WTC11 (cell line): ENCODE results near the gene UBQLN3. TPM values are rescaled to one million over a fixed set of nuclear protein-coding genes. Genes with fewer than 3 reads are reported as not detected.

ENCODE experiments used
- ATAC-seq: fragments of 200-7000 bp; cut with Tn5 transposase; 2 replicates; pipeline ENCODE4 v1.10.0; 2021; ENCODE audit warnings: mild to moderate bottlenecking, moderate library complexity
- CTCF ChIA-PET: fragments of 300-600 bp; sonication (Branson Sonifier 250); formaldehyde crosslinking; loops from one replicate; lab custom pipeline; 2021; ENCODE audit warnings: antibody characterized with exemption; lab: Charles Lee
- POLR2A ChIA-PET: fragments of 350-600 bp; sonication (Branson Sonifier 250); formaldehyde crosslinking; loops from one replicate; lab custom pipeline; 2021; ENCODE audit warnings: antibody characterized with exemption; lab: Charles Lee
- DNase-seq: peaks from one replicate; pipeline ENCODE4 v3.0.0; 2021; ENCODE audit warnings: low spot score
- H3K27ac Mint-ChIP-seq: 2 replicates; pipeline ENCODE4 v1.8.0; 2021; ENCODE audit warnings: mixed read lengths
- H3K27me3 Mint-ChIP-seq: 2 replicates; pipeline ENCODE4 v1.8.0; 2021; ENCODE audit warnings: low read depth, mild to moderate bottlenecking, moderate library complexity, mixed read lengths
- H3K36me3 Mint-ChIP-seq: 2 replicates; pipeline ENCODE4 v1.8.0; 2021; ENCODE audit warnings: mixed read lengths
- H3K4me1 Mint-ChIP-seq: 2 replicates; pipeline ENCODE4 v1.8.0; 2022; ENCODE audit warnings: mixed read lengths
- H3K4me3 Mint-ChIP-seq: 2 replicates; pipeline ENCODE4 v1.8.0; 2021; ENCODE audit warnings: mild to moderate bottlenecking, moderate library complexity, mixed read lengths
- H3K9me3 Mint-ChIP-seq: 2 replicates; pipeline ENCODE4 v1.8.0; 2021; ENCODE audit warnings: mixed read lengths
- ATF1 ChIP-seq: sonication (generic); formaldehyde crosslinking; IDR thresholded peaks from 2 replicates; pipeline ENCODE4 v1.8.1; 2023; ENCODE audit warnings: mild to moderate bottlenecking, moderate library complexity, missing genetic modification reagents
- CREB1 ChIP-seq: sonication (generic); formaldehyde crosslinking; IDR thresholded peaks from 2 replicates; pipeline ENCODE4 v1.8.0; 2023; ENCODE audit warnings: mild to moderate bottlenecking, missing genetic modification reagents
- ESRRA ChIP-seq: sonication (generic); formaldehyde crosslinking; IDR thresholded peaks from 2 replicates; pipeline ENCODE4 v1.8.1; 2022; ENCODE audit warnings: mild to moderate bottlenecking, missing genetic modification reagents, borderline replicate concordance
- FOXP1 ChIP-seq: sonication (generic); formaldehyde crosslinking; IDR thresholded peaks from 2 replicates; pipeline ENCODE4 v1.8.0; 2022; ENCODE audit warnings: missing genetic modification reagents, mild to moderate bottlenecking, moderate library complexity, borderline replicate concordance
- KAT7 ChIP-seq: sonication (generic); formaldehyde crosslinking; IDR thresholded peaks from 2 replicates; pipeline ENCODE4 v1.8.1; 2023; ENCODE audit warnings: missing genetic modification reagents, mild to moderate bottlenecking, borderline replicate concordance
- PRDM15 ChIP-seq: sonication (generic); formaldehyde crosslinking; IDR thresholded peaks from 2 replicates; pipeline ENCODE4 v1.8.0; 2022; ENCODE audit warnings: missing genetic modification reagents
- TEAD1 ChIP-seq: sonication (generic); formaldehyde crosslinking; IDR thresholded peaks from 2 replicates; pipeline ENCODE4 v1.8.0; 2022; ENCODE audit warnings: mild to moderate bottlenecking, missing genetic modification reagents
- TP53 ChIP-seq: sonication (generic); formaldehyde crosslinking; IDR thresholded peaks from 2 replicates; pipeline ENCODE4 v1.8.1; 2023; ENCODE audit warnings: mild to moderate bottlenecking, missing genetic modification reagents
- total RNA-seq: library from RNA; stranded (reverse); gene quantifications from 3 replicates; pipeline ENCODE4 v1.2.3, GENCODE V29; 2021
- TF ChIP-seq, protein P1 (sequence below): fragments of 250-450 bp; sonication (Bioruptor Pico); IDR thresholded peaks from 2 replicates; pipeline ENCODE4 v1.9.0; 2021; ENCODE audit warnings: mild to moderate bottlenecking
- TF ChIP-seq, protein P2 (sequence below): sonication (generic); formaldehyde crosslinking; IDR thresholded peaks from 2 replicates; pipeline ENCODE4 v1.8.0; 2023; ENCODE audit warnings: missing genetic modification reagents
- TF ChIP-seq, protein P3 (sequence below): sonication (generic); formaldehyde crosslinking; conservative IDR thresholded peaks from 2 replicates; pipeline ENCODE4 v1.8.1; 2022; ENCODE audit warnings: mild to moderate bottlenecking, missing genetic modification reagents
- TF ChIP-seq, protein P4 (sequence below): sonication (generic); formaldehyde crosslinking; IDR thresholded peaks from 2 replicates; pipeline ENCODE4 v1.8.0; 2022; ENCODE audit warnings: mild to moderate bottlenecking, missing genetic modification reagents
- TF ChIP-seq, protein P5 (sequence below): sonication (generic); formaldehyde crosslinking; IDR thresholded peaks from 2 replicates; pipeline ENCODE4 v1.8.1; 2022; ENCODE audit warnings: low read depth, mild to moderate bottlenecking, moderate library complexity, missing genetic modification reagents, borderline replicate concordance

UBQLN3 gene
- total RNA-seq, 1 experiment from 2014 or later, result not detected

GRCh38 chr11:5546457-5546856 is 36.7 kb upstream of the UBQLN3 start:
- H3K27ac Mint-ChIP-seq, result no peak overlapping the region
- CTCF ChIA-PET, result no interaction called here
- H3K4me3 Mint-ChIP-seq, result no peak overlapping the region
- no peaks in the 10 kb centered on the region for H3K9me3 Mint-ChIP-seq
- ATAC-seq, result no peak
- H3K36me3 Mint-ChIP-seq, result no peaks in the 10 kb centered on the region
- TF ChIP-seq, protein P1, sequence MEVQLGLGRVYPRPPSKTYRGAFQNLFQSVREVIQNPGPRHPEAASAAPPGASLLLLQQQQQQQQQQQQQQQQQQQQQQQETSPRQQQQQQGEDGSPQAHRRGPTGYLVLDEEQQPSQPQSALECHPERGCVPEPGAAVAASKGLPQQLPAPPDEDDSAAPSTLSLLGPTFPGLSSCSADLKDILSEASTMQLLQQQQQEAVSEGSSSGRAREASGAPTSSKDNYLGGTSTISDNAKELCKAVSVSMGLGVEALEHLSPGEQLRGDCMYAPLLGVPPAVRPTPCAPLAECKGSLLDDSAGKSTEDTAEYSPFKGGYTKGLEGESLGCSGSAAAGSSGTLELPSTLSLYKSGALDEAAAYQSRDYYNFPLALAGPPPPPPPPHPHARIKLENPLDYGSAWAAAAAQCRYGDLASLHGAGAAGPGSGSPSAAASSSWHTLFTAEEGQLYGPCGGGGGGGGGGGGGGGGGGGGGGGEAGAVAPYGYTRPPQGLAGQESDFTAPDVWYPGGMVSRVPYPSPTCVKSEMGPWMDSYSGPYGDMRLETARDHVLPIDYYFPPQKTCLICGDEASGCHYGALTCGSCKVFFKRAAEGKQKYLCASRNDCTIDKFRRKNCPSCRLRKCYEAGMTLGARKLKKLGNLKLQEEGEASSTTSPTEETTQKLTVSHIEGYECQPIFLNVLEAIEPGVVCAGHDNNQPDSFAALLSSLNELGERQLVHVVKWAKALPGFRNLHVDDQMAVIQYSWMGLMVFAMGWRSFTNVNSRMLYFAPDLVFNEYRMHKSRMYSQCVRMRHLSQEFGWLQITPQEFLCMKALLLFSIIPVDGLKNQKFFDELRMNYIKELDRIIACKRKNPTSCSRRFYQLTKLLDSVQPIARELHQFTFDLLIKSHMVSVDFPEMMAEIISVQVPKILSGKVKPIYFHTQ (CRISPR knock-in tag), result no peak
- TF ChIP-seq, protein P2, sequence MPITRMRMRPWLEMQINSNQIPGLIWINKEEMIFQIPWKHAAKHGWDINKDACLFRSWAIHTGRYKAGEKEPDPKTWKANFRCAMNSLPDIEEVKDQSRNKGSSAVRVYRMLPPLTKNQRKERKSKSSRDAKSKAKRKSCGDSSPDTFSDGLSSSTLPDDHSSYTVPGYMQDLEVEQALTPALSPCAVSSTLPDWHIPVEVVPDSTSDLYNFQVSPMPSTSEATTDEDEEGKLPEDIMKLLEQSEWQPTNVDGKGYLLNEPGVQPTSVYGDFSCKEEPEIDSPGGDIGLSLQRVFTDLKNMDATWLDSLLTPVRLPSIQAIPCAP (CRISPR knock-in tag), result no peak
- TF ChIP-seq TEAD1 (CRISPR knock-in tag) (no peak), KAT7 (CRISPR knock-in tag) (no peak), TP53 (CRISPR knock-in tag) (no peak), FOXP1 (CRISPR knock-in tag) (no peak), ATF1 (CRISPR knock-in tag) (no peak), ESRRA (CRISPR knock-in tag) (no peak)
- DNase-seq, result no peak
- H3K4me1 Mint-ChIP-seq, result no peaks in the 10 kb centered on the region
- no peaks in the 10 kb centered on the region for H3K27me3 Mint-ChIP-seq
- POLR2A ChIA-PET, result no interaction called here

DNA sequence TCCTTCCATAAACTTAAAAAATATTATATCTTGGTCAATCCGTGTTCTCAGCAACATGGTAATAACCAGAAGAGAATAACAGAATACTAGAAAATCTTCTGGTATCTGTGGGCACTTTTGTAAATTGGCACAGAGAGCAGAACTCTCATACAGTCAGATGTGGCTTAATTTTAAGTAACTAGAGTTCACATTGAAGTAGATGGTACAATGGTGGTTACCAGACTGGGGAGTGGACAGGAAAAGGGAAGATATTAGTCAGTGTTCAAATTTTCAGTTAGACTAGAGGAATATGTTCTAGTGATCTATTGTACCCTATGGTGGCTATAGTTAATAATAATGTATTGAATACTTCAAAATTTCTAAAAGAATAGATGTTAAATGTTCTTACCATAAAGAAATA is 31.7 kb upstream of the UBQLN3 start:
- Mint-ChIP-seq H3K4me3 (no peak overlapping the region), H3K4me1 (no peaks in the 10 kb centered on the region), H3K36me3 (no peaks in the 10 kb centered on the region), H3K9me3 (0 out of 2 replicates have a peak, but pooled peaks cover 6% of the 10 kb centered on the region), H3K27ac (no peak overlapping the region), H3K27me3 (no peaks in the 10 kb centered on the region)
- ChIA-PET CTCF (no interaction called here), POLR2A (no interaction called here)
- DNase-seq (no peak), ATAC-seq (no peak)
- TF ChIP-seq PRDM15 (CRISPR knock-in tag) (no peak), CREB1 (CRISPR knock-in tag) (no peak)
- TF ChIP-seq, protein P3, sequence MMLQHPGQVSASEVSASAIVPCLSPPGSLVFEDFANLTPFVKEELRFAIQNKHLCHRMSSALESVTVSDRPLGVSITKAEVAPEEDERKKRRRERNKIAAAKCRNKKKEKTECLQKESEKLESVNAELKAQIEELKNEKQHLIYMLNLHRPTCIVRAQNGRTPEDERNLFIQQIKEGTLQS (CRISPR knock-in tag), result no peak
- TF ChIP-seq, protein P4, sequence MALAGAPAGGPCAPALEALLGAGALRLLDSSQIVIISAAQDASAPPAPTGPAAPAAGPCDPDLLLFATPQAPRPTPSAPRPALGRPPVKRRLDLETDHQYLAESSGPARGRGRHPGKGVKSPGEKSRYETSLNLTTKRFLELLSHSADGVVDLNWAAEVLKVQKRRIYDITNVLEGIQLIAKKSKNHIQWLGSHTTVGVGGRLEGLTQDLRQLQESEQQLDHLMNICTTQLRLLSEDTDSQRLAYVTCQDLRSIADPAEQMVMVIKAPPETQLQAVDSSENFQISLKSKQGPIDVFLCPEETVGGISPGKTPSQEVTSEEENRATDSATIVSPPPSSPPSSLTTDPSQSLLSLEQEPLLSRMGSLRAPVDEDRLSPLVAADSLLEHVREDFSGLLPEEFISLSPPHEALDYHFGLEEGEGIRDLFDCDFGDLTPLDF (CRISPR knock-in tag), result no peak
- TF ChIP-seq, protein P5, sequence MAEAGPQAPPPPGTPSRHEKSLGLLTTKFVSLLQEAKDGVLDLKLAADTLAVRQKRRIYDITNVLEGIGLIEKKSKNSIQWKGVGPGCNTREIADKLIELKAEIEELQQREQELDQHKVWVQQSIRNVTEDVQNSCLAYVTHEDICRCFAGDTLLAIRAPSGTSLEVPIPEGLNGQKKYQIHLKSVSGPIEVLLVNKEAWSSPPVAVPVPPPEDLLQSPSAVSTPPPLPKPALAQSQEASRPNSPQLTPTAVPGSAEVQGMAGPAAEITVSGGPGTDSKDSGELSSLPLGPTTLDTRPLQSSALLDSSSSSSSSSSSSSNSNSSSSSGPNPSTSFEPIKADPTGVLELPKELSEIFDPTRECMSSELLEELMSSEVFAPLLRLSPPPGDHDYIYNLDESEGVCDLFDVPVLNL (CRISPR knock-in tag), result no peak
